ENCODE measurements around the gene CACNB2. TPM values are rescaled to one million over a fixed set of nuclear protein-coding genes. Genes with fewer than 3 reads are reported as not detected.

CACNB2 gene
- total RNA-seq, 1 experiment from 2014 or later: 34.1 TPM

GRCh38 chr10:18332048-18332447, 191.8 kb downstream of the CACNB2 start:
- H3K27me3 ChIP-seq (replicated peaks; ENCODE audit: insufficient read depth, low read depth, low read length, poor library complexity): no peaks in the 10 kb centered on the region
- H3K9me3 ChIP-seq (ENCODE audit: low read depth, low read length, poor library complexity, severe bottlenecking): no peaks in the 10 kb centered on the region
- DNase-seq (ENCODE audit: low spot score): peak; percentile 30
- ChIA-PET CTCF (no interaction called here), POLR2A (ENCODE audit: low non-redundant PET) (no interaction called here)
- H3K27ac ChIP-seq (ENCODE audit: low read depth, low read length, poor library complexity, severe bottlenecking): no peak overlapping the region
- BruUV-seq (replicated peaks): no TSS peak
- intact Hi-C loops (cut with micrococcal nuclease; ENCODE audit: unreplicated experiment): no loop called here
- TF ChIP-seq EZH2 (IDR thresholded peaks at IDR 0.05; ENCODE audit: borderline replicate concordance, low read depth, low read length, poor library complexity, severe bottlenecking) (no peak), CTCF (conservative IDR thresholded peaks at IDR 0.05; ENCODE audit: low read depth, low read length) (no peak)
- no peak overlapping the region for H3K4me3 ChIP-seq (ENCODE audit: low read depth, low read length, poor library complexity, severe bottlenecking)
- no peaks in the 10 kb centered on the region for H3K36me3 ChIP-seq (ENCODE audit: insufficient read depth, low read length, poor library complexity, severe bottlenecking)
- H3K4me1 ChIP-seq (ENCODE audit: insufficient read depth, low read length, poor library complexity, severe bottlenecking): peaks cover 9% of the 10 kb centered on the region

- no peak for TF ChIP-seq CTCF (conservative IDR thresholded peaks at IDR 0.05; ENCODE audit: low read depth, low read length)
- TF ChIP-seq EZH2 (IDR thresholded peaks at IDR 0.05; ENCODE audit: borderline replicate concordance, low read depth, low read length, poor library complexity, severe bottlenecking): no peak
- ChIA-PET CTCF (no interaction called here), POLR2A (ENCODE audit: low non-redundant PET) (no interaction called here)
- H3K36me3 ChIP-seq (ENCODE audit: insufficient read depth, low read length, poor library complexity, severe bottlenecking): no peaks in the 10 kb centered on the region
- H3K9me3 ChIP-seq (ENCODE audit: low read depth, low read length, poor library complexity, severe bottlenecking): no peaks in the 10 kb centered on the region
- H3K27me3 ChIP-seq (replicated peaks; ENCODE audit: insufficient read depth, low read depth, low read length, poor library complexity): no peaks in the 10 kb centered on the region
- no TSS peak for BruUV-seq (replicated peaks)
- no peak for DNase-seq (ENCODE audit: low spot score)
- intact Hi-C loops (cut with micrococcal nuclease; ENCODE audit: unreplicated experiment): no loop called here
- no peak overlapping the region for H3K27ac ChIP-seq (ENCODE audit: low read depth, low read length, poor library complexity, severe bottlenecking)
- peaks cover 9% of the 10 kb centered on the region for H3K4me1 ChIP-seq (ENCODE audit: insufficient read depth, low read length, poor library complexity, severe bottlenecking)
- no peak overlapping the region for H3K4me3 ChIP-seq (ENCODE audit: low read depth, low read length, poor library complexity, severe bottlenecking)
Observed at GRCh38 chr10:18332484-18332883, 192.3 kb downstream of the CACNB2 start.

- CTCF ChIA-PET: no interaction called here
Observed at GRCh38 chr10:18333621-18334020, 193.4 kb downstream of the CACNB2 start.

More at GRCh38 chr10:18333621-18334020, 193.4 kb downstream of the CACNB2 start:
- H3K36me3 ChIP-seq (ENCODE audit: insufficient read depth, low read length, poor library complexity, severe bottlenecking): no peaks in the 10 kb centered on the region
- H3K27me3 ChIP-seq (replicated peaks; ENCODE audit: insufficient read depth, low read depth, low read length, poor library complexity): no peaks in the 10 kb centered on the region
- no peak overlapping the region for H3K27ac ChIP-seq (ENCODE audit: low read depth, low read length, poor library complexity, severe bottlenecking)
- no TSS peak for BruUV-seq (replicated peaks)
- H3K4me1 ChIP-seq (ENCODE audit: insufficient read depth, low read length, poor library complexity, severe bottlenecking): peaks cover 9% of the 10 kb centered on the region
- intact Hi-C loops (cut with micrococcal nuclease; ENCODE audit: unreplicated experiment): no loop called here
- no peak overlapping the region for H3K4me3 ChIP-seq (ENCODE audit: low read depth, low read length, poor library complexity, severe bottlenecking)
- POLR2A ChIA-PET (ENCODE audit: low non-redundant PET): no interaction called here
- H3K9me3 ChIP-seq (ENCODE audit: low read depth, low read length, poor library complexity, severe bottlenecking): no peaks in the 10 kb centered on the region
- DNase-seq (ENCODE audit: low spot score): no peak
- no peak for TF ChIP-seq CTCF (conservative IDR thresholded peaks at IDR 0.05; ENCODE audit: low read depth, low read length)
- TF ChIP-seq EZH2 (IDR thresholded peaks at IDR 0.05; ENCODE audit: borderline replicate concordance, low read depth, low read length, poor library complexity, severe bottlenecking): no peak
